Spleen (tissue), 7 donors: ENCODE results near the gene EBNA1BP2.

Experiments used
- CTCF ChIP-seq, 11 experiments: fragments of 200-600 bp in 7 of 11; fragments of 450-650 bp in 4 of 11; sonication (generic) in 4 of 11; IDR thresholded peaks in 8 of 11; conservative IDR thresholded peaks in 3 of 11; 1 replicate in 7 of 11; 2 replicates in 4 of 11; pipeline versions ENCODE4 v1.4.0 to v1.8.0; 2016 to 2021; ENCODE audit warnings: antibody characterized with exemption in 11 of 11, inconsistent platforms in 4 of 11, mild to moderate bottlenecking in 1 of 11
- POLR2A ChIP-seq, 3 donors: fragments of 450-650 bp; IDR thresholded peaks; one replicate each; pipeline ENCODE4 v1.5.1; 2017; ENCODE audit warnings: antibody characterized with exemption in 3 of 3, mild to moderate bottlenecking in 1 of 3
- POLR2AphosphoS5 ChIP-seq, 3 donors: sonication (generic); formaldehyde crosslinking; IDR thresholded peaks; one replicate each; pipeline ENCODE4 v1.5.1; 2017; ENCODE audit warnings: antibody characterized with exemption in 3 of 3
- donor health status: DM: no; HTN: no; CAD: no; lungs with moderate emphysema.
- donor health status: DM: no; HTN: no; CAD: no.
- donor health status: DM: no; HTN: no; CAD: no.

GRCh38 chr1:43153443-43153842 lies 18.6 kb downstream of the EBNA1BP2 start:
- TF ChIP-seq CTCF (IDR thresholded peaks at IDR 0.05 in 8 of 11, conservative IDR thresholded peaks at IDR 0.05 in 3 of 11): no peak
- no peak for TF ChIP-seq POLR2A (IDR thresholded peaks at IDR 0.05)
- TF ChIP-seq POLR2AphosphoS5 (IDR thresholded peaks at IDR 0.05): no peak
